ENCODE data around the gene GIT2. TPM values are rescaled to one million over a fixed set of nuclear protein-coding genes. Genes with fewer than 3 reads are reported as not detected.

Gene GIT2
- total RNA-seq, 1 experiment from 2014 or later: 21.7 TPM

DNA sequence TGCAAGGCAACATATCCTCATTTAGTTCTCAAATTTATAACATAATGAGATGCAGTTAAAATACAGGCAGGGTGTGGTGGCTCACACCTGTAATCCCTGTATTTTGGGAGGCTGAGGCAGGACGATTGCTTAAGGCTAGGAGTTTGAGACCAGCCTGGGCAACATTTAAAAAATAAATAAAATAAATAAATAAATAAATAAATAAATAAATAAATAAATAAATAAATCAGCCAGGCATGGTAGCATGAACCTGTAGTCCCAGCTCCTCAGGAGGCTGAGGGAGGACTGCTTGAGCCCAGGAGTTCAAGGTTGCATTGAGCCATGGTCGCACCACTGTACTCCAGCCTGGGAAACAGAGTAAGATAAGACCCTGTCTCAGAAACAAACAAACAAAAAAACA, 56.7 kb downstream of the GIT2 start (continued):
- TF ChIP-seq, protein P1, sequence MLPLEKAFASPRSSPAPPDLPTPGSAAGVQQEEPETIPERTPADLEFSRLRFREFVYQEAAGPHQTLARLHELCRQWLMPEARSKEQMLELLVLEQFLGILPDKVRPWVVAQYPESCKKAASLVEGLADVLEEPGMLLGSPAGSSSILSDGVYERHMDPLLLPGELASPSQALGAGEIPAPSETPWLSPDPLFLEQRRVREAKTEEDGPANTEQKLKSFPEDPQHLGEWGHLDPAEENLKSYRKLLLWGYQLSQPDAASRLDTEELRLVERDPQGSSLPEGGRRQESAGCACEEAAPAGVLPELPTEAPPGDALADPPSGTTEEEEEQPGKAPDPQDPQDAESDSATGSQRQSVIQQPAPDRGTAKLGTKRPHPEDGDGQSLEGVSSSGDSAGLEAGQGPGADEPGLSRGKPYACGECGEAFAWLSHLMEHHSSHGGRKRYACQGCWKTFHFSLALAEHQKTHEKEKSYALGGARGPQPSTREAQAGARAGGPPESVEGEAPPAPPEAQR (CRISPR knock-in tag; IDR thresholded peaks at IDR 0.05): no peak
- TF ChIP-seq TP53 (CRISPR knock-in tag; IDR thresholded peaks at IDR 0.05): no peak
- TF ChIP-seq ZNF532 (CRISPR knock-in tag; IDR thresholded peaks at IDR 0.05; ENCODE audit: borderline replicate concordance): no peak
- TF ChIP-seq ZBTB21 (CRISPR knock-in tag; IDR thresholded peaks at IDR 0.05; ENCODE audit: borderline replicate concordance): no peak
- no peak for TF ChIP-seq ZNF671 (CRISPR knock-in tag; IDR thresholded peaks at IDR 0.05)

DNA sequence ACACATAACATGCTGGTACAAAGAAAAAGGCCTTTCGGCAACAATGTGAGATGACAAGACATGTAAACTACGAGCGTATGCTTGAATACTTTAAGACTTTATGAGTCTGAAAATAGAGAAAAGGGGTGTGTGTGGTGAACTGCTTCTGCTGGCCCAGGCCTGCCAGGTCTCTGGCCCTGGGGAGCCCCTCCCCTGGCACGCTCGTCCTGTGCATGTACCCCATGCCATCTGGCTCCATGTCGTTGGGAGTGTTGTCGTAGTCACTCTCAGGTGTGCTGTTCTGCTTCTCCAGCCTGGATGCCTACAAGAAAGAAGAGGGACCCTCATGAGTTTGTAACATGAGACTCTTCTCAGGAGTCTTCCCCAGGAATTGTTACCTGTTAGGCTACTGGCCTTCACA, 57.2 kb downstream of the GIT2 start:
- H3K9me3 Mint-ChIP-seq: no peaks in the 10 kb centered on the region
- ATAC-seq: no peak
- DNase-seq (ENCODE audit: low spot score): no peak
- H3K27me3 Mint-ChIP-seq (ENCODE audit: low read depth): no peaks in the 10 kb centered on the region
- no peak overlapping the region for H3K27ac Mint-ChIP-seq
- POLR2A ChIA-PET: no interaction called here
- TF ChIP-seq KAT7 (CRISPR knock-in tag; IDR thresholded peaks at IDR 0.05; ENCODE audit: borderline replicate concordance) (no peak), CREB1 (CRISPR knock-in tag; IDR thresholded peaks at IDR 0.05) (no peak), OVOL2 (CRISPR knock-in tag; IDR thresholded peaks at IDR 0.05; ENCODE audit: borderline replicate concordance) (no peak), SMAD4 (CRISPR knock-in tag; IDR thresholded peaks at IDR 0.05) (no peak), MYBL2 (CRISPR knock-in tag; IDR thresholded peaks at IDR 0.05) (no peak)
- TF ChIP-seq, protein P2, sequence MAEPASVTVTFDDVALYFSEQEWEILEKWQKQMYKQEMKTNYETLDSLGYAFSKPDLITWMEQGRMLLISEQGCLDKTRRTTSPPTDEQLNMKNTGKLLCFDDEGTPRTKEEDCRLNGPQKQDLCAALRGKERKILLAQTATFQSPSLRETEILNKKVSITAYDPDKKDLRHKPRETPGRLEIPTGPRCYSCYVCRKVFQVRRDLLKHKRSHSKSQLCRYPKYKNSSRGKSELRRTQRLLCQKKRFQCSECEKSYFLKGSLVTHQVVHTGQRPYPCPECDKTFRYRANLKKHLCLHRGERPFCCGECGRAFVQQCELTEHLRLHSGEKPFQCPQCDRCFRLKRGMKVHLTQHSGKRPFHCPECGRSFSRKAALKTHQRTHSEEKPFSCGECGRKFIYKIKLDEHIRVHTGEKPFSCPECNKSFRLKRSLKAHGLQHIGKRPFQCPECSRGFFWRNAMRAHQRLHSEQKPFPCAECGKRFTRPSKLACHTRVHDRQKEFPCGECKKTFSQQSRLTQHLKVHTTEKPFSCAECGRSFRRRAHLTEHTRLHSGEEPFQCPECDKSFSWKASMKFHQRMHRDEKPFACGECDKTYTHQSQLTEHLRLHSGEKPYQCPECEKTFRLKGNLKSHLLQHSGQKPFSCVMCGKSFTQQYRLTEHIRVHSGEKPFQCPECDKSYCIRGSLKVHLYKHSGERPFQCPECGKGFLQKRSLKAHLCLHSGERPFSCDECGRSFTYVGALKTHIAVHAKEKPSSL (CRISPR knock-in tag; conservative IDR thresholded peaks at IDR 0.05): no peak
- TF ChIP-seq, protein P3, sequence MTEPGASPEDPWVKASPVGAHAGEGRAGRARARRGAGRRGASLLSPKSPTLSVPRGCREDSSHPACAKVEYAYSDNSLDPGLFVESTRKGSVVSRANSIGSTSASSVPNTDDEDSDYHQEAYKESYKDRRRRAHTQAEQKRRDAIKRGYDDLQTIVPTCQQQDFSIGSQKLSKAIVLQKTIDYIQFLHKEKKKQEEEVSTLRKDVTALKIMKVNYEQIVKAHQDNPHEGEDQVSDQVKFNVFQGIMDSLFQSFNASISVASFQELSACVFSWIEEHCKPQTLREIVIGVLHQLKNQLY (CRISPR knock-in tag; IDR thresholded peaks at IDR 0.05): no peak
- H3K4me1 Mint-ChIP-seq: no peaks in the 10 kb centered on the region
- CTCF ChIA-PET: no interaction called here
- H3K36me3 Mint-ChIP-seq: peaks cover 18% of the 10 kb centered on the region; the same call in 1 of the 2 replicates
- H3K4me3 Mint-ChIP-seq: no peak overlapping the region

DNA sequence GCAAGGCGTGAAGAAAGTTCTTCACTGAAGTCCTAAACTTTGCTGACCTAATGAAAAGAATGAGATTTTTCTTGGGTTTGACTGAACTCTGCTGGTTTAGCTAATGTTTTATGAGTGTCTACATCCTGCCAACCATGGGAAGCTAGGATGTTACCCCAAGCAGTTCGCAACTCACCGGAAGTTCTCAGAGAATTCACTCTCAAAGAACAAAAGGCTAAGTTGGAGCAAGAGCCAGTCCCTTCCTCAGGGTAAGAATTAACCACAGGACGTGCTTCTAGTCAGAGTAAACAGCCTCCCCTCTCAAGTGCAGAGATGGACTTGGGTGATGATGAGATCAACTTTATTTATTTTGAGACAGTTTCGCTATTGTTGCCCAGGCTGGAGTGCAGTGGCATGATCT, 58.8 kb downstream of the GIT2 start:
- TF ChIP-seq ZNF232 (CRISPR knock-in tag; IDR thresholded peaks at IDR 0.05): no peak
- TF ChIP-seq FOXK1 (CRISPR knock-in tag; IDR thresholded peaks at IDR 0.05): no peak
- TF ChIP-seq AR (CRISPR knock-in tag; IDR thresholded peaks at IDR 0.05): no peak
- TF ChIP-seq HMGA2 (CRISPR knock-in tag; IDR thresholded peaks at IDR 0.05): no peak
- Mint-ChIP-seq H3K4me3 (no peak overlapping the region), H3K36me3 (peaks cover 26% of the 10 kb centered on the region), H3K27me3 (ENCODE audit: low read depth) (no peaks in the 10 kb centered on the region), H3K4me1 (no peaks in the 10 kb centered on the region), H3K9me3 (no peaks in the 10 kb centered on the region), H3K27ac (no peak overlapping the region)
- POLR2A ChIA-PET: no interaction called here
- DNase-seq (ENCODE audit: low spot score): no peak
- CTCF ChIA-PET: no interaction called here
- no peak for ATAC-seq

All from WTC11 (cell line).